T-helper 1 cell (primary cell): Measurements from ENCODE around the gene PGA4.
"Not testable (repeated sequence)": the region's sequence is repeated elsewhere in the genome, so short reads cannot be mapped to it uniquely, and the experiment has no call there.

Source experiments
- DNase-seq, 5 donors: peaks; one replicate each; pipeline ENCODE4 v3.0.0-alpha.2; 2012 to 2020

Gene PGA4

GRCh38 chr11:61252332-61252731 is 30.2 kb downstream of the PGA4 start:
- DNase-seq, result not testable (repeated sequence)

GRCh38 chr11:61254403-61255025 is 32.4 kb downstream of the PGA4 start:
- DNase-seq, result peak in 4 of 5 donors; percentile 26 to 70 (median 38)

DNA sequence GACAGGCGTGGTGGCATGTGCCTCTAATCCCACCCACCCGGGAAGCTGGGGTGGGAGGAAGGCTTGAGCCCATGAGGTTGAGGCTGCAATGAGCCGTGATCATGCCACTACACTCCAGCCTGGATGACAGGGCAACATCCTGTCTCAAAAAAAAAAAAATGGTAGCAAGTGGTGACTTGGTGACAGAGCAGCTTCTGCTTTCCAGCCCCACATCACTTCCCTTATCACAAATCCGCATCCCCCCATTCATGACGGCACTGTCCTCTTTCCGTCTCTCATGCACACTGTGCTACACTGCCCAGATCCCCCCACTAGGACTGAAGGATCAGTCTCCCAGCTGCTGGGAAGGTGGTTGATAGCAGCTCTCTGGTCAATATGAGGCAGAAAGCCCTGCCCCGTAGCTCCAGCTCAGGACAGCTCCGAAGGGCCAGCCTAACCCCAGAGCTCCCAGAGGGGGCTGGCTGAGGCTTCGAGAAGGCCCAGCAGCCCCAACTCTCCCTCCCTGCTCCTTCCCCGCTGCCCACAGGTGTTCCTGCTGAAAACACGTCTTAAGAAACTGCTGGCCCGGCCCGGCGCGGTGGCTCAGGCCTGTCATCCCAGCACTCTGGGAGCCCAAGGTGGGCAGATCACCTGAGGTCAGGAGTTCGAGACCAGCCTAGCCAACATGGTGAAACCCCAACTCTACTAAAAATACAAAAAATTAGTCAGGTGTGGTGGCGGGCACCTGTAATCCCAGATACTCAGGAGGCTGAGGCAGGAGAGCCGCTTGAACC is 34.7 kb downstream of the PGA4 start:
- no peak for DNase-seq

DNA sequence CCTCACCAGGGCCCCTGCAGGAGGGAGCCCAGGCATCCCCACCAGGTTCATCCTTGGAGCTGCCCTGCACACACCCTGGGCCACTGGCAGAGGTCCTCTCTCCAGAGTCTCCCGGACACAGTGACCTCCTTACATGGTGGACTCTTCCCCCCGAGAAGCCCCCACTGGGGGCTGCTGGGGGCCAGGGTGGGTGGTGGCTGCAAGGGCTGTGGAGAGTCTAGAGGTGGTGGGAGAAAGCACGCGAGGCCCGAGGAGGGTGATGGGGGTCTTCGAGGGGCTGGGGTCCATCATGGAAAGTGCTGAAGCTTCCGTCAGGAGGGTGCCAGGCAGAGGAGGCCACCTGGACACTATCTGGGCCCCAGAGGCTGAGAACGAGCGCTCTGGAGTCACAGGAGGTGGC is 36.4 kb downstream of the PGA4 start:
- DNase-seq, result no peak

DNA sequence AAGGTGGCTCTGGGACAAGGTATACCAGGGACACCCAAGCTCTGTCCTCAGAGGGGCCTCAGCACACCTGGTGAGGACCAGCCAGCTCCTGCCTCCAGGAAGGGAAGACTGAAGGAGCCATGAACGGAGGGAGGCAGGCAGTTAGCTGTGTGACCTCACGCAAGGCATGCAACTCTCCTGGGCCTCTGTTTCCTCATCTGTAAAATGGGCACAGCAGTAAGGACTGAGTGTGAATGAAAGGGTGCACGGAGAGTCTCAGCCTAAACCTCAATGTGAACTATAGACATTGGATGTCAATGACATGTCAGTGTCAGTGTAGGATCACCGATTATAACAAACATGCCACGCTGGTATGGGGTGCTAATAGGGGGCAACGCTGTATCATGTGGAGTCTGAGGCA is 37.2 kb downstream of the PGA4 start:
- DNase-seq, result no peak

DNA sequence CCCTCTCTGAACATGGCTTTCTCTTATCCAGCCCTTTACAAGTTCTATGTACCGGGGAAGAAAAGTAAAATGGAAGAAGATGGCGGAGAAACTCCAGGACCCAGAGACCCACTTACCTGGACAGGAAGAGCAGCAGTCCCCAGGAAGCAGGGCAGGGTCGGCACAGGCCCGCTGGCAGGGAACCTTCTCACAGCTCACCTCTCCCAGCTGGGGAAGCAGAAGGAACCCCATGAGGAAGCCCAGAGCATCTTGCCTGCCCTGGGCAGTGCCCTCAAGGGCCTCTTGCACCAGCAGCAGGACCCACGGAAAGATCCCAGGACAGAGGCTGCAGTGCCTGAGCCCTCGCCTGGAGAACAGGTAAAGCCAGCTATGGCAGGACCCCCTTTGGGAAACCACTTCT is 42.2 kb downstream of the PGA4 start:
- no peak for DNase-seq

DNA sequence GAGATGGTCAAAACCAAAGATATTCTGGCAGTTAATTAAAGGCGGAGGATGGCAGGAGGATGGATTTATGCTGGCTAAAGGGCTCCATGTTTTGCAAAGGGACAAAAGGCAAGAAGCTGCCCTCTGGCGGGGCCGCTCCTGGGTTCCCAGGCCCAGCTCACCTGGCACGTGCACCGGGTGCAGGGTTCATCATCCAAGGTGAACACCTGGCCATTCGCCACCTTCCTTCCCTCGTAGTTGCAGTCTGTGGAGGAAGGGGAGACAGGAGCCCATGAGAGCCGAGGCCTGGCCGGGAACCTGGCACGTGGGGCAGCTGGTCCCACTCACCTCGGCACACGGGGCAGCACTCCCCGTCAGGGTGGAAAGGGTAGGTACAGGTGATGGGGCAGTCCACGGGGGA is 42.6 kb downstream of the PGA4 start:
- DNase-seq, result no peak

GRCh38 chr11:61265357-61265756 is 43.2 kb downstream of the PGA4 start:
- DNase-seq, result no peak

GRCh38 chr11:61266602-61267001 is 44.5 kb downstream of the PGA4 start:
- DNase-seq, result no peak

GRCh38 chr11:61267437-61267841 is 45.3 kb downstream of the PGA4 start:
- DNase-seq, result no peak

DNA sequence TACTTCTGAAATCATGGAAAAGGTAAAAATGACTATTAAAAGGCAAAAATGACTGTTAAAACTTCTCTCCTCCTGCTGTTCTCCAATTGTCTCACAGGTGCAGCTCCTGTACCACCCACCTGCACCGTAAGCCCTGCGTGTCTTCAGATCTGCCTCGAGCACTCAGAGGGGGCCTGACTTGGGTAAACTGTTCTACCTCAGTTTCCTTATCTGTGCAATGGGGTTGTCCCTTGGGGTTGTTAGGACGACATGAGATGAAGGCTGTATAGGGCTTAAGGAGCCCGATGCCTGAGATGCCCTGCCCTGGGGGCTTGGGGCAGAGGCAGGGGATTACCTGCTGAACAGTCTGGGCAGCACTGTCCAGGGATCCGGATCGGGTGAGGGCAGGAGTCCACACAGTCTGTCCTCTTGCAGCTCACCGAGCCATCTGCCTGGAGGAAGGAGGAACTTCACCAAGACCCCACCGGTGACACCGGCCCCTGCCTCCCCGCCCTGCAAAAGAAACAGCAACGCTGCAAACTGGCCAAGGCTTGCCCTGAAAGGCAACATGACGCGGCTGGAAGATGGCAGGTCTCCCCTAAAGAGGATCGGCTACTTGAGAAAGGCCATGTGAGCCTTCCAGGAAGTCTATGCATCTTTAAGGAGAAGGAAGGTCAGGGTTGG is 46.6 kb downstream of the PGA4 start:
- no peak for DNase-seq

GRCh38 chr11:61270354-61271076 is 48.4 kb downstream of the PGA4 start:
- DNase-seq, result peak in 1 of 5 donors; percentile 81

- no peak for DNase-seq
These were observed 50.6 kb downstream of the PGA4 start for GRCh38 chr11:61272731-61273130.

DNA sequence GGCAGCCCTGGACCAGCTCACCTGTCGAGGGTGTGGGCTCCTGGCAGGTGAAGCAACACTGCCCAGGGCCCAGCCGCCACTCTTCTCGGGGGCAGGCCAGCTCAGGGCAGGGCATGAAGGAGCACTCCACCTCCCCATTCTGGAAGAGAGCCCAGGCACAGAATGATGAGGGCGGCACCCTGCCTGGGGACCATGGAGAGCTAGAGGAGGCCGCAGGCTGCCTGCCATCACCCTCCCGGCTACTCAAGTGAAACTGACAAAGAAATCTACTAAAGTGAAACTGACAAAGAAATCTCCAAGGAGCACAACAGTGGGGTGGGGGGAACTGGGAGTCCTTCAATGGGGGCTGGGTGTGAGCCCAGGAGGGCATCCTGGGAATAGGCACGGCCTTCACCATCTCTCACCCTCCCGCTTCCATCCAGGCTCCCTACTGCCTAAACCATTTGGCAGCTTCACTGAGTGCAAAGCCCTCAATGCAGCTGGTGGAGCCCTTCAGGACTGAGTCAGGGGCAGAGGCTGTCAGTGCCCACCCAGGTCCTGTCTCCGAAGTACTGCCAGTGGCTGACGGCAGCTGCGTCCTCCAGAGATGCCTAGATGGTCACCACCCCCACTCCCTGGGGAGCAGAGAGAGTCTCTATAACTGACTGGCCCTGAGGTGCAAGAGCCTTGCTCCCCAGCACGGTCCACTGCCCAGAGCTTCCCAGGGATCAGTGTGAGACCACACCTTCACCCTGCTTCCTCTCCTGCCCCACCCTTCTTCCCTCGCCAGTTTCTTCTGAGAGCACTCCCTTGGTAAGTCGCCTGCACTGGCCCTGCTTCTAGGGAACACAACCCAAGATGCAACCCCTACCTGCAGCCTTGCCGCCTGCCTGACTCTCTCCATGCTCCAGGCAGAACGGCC is 51.3 kb downstream of the PGA4 start:
- no peak for DNase-seq

GRCh38 chr11:61274084-61274483 is 51.9 kb downstream of the PGA4 start:
- no peak for DNase-seq

DNA sequence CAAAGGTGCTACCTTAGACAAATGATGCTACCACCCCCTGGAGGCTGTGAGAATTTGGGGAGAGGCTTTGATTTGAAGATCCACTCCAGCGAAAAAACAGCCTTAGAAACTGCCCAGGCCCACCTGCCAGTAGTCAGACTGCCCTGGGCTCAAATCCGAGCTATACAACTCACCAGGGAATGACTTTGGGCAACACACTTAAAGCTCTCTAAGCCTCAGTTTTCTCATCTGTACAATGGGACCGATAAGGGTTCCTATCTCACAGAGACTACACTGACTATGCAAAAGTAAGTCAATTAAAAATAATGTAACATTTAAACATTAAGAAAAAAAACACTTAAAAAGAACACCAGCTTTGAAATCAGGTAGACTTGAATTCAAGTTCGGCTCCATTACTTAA is 53.0 kb downstream of the PGA4 start:
- DNase-seq, result no peak

GRCh38 chr11:61277186-61278000 is 55.2 kb downstream of the PGA4 start:
- DNase-seq, result no peak

GRCh38 chr11:61278001-61278470 is 55.9 kb downstream of the PGA4 start:
- DNase-seq, result no peak

DNA sequence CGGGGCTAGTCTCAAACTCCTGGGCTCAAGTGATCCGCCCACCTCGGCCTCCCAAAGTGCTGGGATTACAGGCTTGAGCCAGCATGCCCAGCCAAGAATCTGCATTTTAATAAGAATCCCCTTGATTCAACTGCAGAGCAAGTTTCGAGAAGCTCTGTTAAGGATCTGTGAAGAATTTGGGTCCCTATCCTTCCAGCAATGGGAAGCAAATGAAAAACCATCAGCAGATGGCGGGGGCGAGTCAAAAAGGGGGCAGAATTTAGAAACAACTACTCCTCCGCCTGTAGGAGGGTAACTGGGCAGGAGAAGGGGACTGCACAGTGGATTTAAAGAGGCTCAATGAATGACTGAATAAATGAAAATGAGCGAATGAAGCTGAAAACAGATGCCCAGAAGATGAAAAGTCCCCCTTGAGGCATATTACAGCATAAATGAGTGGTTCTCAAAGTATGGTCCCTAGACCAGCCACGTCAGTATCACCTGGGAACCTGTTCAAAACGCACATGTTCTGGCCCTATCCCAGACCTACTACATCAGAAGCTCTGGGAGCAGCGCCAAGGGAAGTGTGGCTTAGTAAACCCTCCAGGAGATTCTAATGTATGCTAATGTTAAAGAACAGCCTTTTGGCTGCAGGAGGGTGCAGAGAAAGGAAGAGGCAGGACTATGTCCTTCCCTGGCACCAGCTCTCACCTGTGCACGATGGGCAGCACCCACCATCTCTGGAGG is 58.0 kb downstream of the PGA4 start:
- no peak for DNase-seq

- no peak for DNase-seq
These were observed 58.9 kb downstream of the PGA4 start for GRCh38 chr11:61280883-61281580.
